Measurements from ENCODE around the gene AGR2. TPM values are rescaled to one million over a fixed set of nuclear protein-coding genes. Genes with fewer than 3 reads are reported as not detected.

The AGR2 gene
- total RNA-seq, 1 donor from 2014 or later: 116 TPM

- H3K27ac Mint-ChIP-seq: no peak overlapping the region
- DNase-seq (ENCODE audit: extremely low spot score, unreplicated experiment): no peak
- no peaks in the 10 kb centered on the region for H3K9me3 Mint-ChIP-seq
- TF ChIP-seq CTCF (conservative IDR thresholded peaks at IDR 0.05): no peak
- H3K4me3 Mint-ChIP-seq: peak overlapping the region; percentile 30
- H3K27me3 Mint-ChIP-seq: no peaks in the 10 kb centered on the region
- no peaks in the 10 kb centered on the region for H3K36me3 Mint-ChIP-seq
- peaks cover 4% of the 10 kb centered on the region for H3K4me1 Mint-ChIP-seq (ENCODE audit: unreplicated experiment)
Observed at GRCh38 chr7:16795624-16796023, 9.2 kb downstream of the AGR2 start.

GRCh38 chr7:16794986-16795385, 9.8 kb downstream of the AGR2 start:
- Mint-ChIP-seq H3K4me1 (ENCODE audit: unreplicated experiment) (peaks cover 4% of the 10 kb centered on the region), H3K4me3 (no peak overlapping the region)

GRCh38 chr7:16791905-16792698, 12.7 kb downstream of the AGR2 start:
- Mint-ChIP-seq H3K4me1 (ENCODE audit: unreplicated experiment) (peaks cover 4% of the 10 kb centered on the region), H3K9me3 (no peaks in the 10 kb centered on the region), H3K36me3 (peaks cover 7% of the 10 kb centered on the region), H3K4me3 (no peak overlapping the region), H3K27me3 (no peaks in the 10 kb centered on the region), H3K27ac (peak overlapping the region; percentile 24)
- TF ChIP-seq CTCF (conservative IDR thresholded peaks at IDR 0.05): no peak
- DNase-seq (ENCODE audit: extremely low spot score, unreplicated experiment): no peak

More at GRCh38 chr7:16794986-16795385, 9.8 kb downstream of the AGR2 start:
- Mint-ChIP-seq H3K27ac (no peak overlapping the region), H3K36me3 (no peaks in the 10 kb centered on the region), H3K9me3 (no peaks in the 10 kb centered on the region), H3K27me3 (no peaks in the 10 kb centered on the region)
- DNase-seq (ENCODE audit: extremely low spot score, unreplicated experiment): no peak
- TF ChIP-seq CTCF (conservative IDR thresholded peaks at IDR 0.05): no peak

- Mint-ChIP-seq H3K27me3 (no peaks in the 10 kb centered on the region), H3K36me3 (peaks cover 8% of the 10 kb centered on the region), H3K27ac (no peak overlapping the region), H3K4me3 (no peak overlapping the region), H3K4me1 (ENCODE audit: unreplicated experiment) (no peaks in the 10 kb centered on the region), H3K9me3 (no peaks in the 10 kb centered on the region)
- no peak for TF ChIP-seq CTCF (conservative IDR thresholded peaks at IDR 0.05)
- DNase-seq (ENCODE audit: extremely low spot score, unreplicated experiment): no peak
Observed at GRCh38 chr7:16791071-16791470, 13.7 kb downstream of the AGR2 start.

DNA sequence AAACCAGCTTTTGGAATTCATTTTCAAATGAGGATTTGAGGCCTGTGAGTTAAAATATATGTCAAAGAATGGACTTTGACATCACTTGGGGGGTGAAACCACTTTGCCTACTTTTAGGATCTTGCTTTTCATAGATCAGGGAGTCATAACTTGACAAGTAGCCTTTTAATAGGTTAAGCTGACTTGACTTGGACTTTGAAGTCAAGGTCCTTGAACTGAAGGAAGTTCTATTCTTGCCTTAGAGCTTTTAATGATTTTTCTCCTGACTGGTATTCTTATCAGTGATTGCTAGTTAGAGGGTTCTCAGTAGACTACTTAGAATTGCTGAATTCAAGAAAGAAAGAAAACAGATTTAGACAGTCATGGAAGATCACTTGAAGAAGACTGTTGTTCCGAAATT, 17.7 kb downstream of the AGR2 start:
- peak overlapping the region; percentile 6 for H3K27ac Mint-ChIP-seq
- no peaks in the 10 kb centered on the region for H3K9me3 Mint-ChIP-seq
- H3K4me1 Mint-ChIP-seq (ENCODE audit: unreplicated experiment): no peaks in the 10 kb centered on the region
- no peaks in the 10 kb centered on the region for H3K27me3 Mint-ChIP-seq
- no peak overlapping the region for H3K4me3 Mint-ChIP-seq
- no peak for DNase-seq (ENCODE audit: extremely low spot score, unreplicated experiment)
- TF ChIP-seq CTCF (conservative IDR thresholded peaks at IDR 0.05): no peak
- peaks cover 19% of the 10 kb centered on the region for H3K36me3 Mint-ChIP-seq
